Right ventricle myocardium superior (tissue), 1 donor: Measurements from ENCODE around the gene MGMT. TPM values are rescaled to one million over a fixed set of nuclear protein-coding genes. Genes with fewer than 3 reads are reported as not detected.

Source experiments
- ATAC-seq: fragments of 200-7000 bp; cut with Tn5 transposase; one replicate; pipeline ENCODE4 v1.9.1; 2020; ENCODE audit warnings: mild to moderate bottlenecking; ENCODE audit not compliant: poor library complexity
- DNase-seq: peaks from one replicate; pipeline ENCODE4 v3.0.0-alpha.2; 2020
- intact Hi-C: fragments of 100-400 bp; cut with DNase I; formaldehyde crosslinking; loops from one replicate; pipeline ENCODE4 v1.11.2; 2022
- total RNA-seq: library from RNA; stranded (reverse); fragmentation: NEBNext Ultra II Directional; extraction: Animal tissue kit (Norgen Biotek cat#: 25700); gene quantifications from one replicate; pipeline ENCODE4 v1.2.1, GENCODE V29; 2021
- donor health status: DM: no; HTN: yes; CAD: no; lungs with severe emphysema.

The MGMT gene
- total RNA-seq, 1 donor from 2014 or later: 16.6 TPM

DNA sequence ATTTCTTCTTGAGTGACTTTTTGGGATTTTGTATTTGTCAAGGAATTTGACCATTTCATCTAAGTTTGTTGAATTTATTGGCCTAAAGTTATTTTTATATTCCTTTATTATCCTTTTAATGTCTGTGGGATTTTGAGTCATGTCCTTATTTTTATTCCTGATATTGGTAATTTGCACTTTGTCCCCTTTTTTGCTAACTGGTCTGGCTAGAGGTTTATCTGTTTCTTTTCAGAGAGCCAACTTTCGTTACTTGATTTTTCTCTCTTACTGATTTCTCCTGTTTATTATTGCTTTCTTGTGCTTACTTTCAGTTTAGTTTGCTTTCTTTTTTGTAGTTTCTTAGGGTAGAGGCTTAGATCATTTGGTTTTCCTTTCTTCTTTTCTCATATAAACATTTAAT, 14.6 kb downstream of the MGMT start:
- no peak for DNase-seq
- no peak for ATAC-seq
- intact Hi-C loops: no loop called here

DNA sequence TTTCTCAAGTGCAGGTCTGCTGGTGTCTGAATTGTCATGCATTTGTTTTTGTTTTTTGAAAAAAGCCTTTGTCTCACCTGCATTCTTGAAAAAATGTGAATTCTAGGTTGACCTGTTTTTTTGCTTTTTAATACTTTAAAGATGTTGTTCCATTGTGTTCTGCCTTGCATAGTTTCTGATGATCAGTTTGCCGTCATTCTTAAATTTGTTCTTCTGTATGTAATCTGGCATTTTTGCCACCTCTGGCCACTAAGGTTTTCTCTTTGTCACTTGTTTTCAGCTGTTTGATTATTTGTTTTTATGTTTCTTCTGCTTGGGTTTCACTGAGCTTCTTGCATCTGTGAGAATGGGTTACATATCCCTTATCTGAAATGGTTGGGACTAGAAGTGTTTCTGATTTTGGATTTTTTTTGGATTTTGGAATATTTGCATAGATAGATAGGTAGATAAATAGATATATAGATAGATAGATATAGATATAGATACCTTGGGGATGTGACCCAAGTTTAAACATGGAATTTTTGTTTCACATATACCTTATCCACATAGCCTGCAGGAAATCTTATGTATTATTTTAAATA, 16.5 kb downstream of the MGMT start:
- intact Hi-C loops: no loop called here
- ATAC-seq (no peak), DNase-seq (no peak)

DNA sequence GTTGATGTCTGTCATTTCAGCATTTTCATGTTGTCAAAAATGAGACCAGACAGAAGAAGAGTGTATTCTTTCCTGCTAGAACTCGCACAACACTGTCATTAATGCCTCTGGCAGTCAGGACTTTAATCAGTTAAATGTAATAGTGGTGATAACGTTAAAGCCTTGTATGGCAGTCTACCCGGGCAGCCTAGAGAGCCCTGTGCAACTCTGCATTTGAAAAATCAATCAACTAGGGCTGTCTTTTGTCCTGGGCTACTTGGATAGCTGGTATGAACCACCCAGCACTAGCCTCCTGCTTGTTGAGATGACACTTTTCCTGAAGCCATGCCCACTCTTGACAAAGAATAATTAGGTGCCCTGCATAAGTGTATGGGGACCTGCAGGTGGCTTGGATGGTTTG, 19.8 kb downstream of the MGMT start:
- no peak for DNase-seq
- intact Hi-C loops: no loop called here

DNA sequence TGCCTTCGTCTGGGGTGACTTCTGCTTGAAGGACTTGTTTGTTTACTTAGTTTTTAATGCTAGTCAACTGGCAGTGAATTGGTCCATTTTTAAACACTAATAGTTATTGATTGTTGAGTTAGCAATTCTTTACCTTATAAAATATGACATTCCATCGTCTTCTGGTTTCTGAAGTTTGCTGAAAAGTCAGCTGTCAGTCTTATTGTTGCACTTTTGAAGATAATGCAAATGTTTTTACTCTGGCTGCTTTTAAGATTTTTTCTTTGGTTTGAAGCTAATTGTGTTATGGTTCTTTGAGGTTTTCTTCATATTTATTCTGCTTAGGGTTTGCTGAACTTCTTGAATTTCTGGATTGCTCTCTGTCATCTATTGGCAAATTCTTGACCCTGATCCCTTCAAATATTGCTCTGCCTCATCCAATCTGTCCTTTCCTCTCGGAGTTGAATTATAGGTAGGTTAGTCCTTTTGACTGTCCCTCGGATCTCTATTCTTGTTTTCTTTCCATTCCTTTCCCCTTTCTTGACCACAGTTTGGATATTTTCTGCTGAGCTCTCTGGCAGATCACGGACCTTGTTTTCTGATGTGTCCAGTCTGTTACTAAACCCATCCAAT, 24.2 kb downstream of the MGMT start:
- ATAC-seq (no peak), DNase-seq (no peak)
- intact Hi-C loops: no loop called here

More for the DNA sequence above, 19.8 kb downstream of the MGMT start:
- ATAC-seq: no peak

DNA sequence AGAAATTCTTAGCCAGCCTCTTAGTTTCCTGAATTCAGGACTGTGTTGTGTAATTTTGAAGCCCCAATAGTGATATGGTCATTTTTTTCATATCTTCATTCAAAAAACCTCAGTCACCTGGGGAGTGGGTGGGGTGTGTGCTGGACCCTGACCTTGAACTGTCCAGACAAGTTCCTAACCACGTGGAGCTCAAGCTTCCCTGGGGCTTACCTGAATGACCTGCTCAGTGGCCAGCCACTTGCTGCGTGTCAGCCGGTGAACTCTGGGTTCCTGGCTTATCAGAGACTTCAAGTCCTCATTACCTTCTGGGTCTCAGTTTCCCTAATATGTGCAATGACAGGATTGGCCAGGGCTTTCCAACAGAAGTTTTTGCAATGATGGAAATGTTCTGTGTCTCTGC, 27.1 kb downstream of the MGMT start:
- intact Hi-C loops: no loop called here
- DNase-seq (no peak), ATAC-seq (no peak)

DNA sequence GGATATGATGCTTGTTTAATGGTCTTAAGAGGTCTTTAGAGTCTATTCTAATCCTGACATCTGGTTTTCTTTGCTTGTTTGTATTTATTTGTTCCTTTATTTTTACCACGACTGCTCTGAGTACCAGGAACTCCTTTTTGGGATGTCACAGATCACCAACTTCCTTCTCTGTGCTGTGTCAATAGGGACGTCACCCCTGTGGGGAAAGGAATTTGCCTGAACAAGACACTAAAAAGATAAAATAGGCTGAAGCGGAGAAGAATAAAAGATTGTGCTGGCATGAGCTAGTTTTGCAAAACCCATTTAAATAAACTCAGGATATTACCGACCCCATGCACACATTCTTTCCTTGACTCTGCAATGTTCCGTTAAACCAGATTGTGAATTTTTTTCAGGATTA, 27.7 kb downstream of the MGMT start:
- ATAC-seq: no peak
- intact Hi-C loops: no loop called here
- DNase-seq: no peak

DNA sequence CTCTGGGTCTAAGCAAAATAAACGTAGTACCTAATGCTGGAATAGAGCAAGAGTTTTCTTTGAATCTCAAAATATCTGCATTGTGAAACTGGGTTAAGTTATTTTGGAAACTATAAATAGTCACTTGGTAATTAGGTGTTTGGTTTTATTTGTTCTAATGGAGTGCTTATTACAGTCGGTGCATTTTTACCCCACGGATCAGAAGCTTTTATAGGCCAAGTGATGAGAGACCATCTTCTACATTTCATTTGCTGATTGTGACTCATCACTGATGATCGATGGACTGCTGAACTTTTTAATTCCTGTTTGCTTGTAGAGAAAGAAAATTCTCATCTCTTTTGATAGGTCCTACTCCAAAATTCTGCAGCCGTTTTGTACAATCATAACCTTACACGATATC, 28.2 kb downstream of the MGMT start:
- intact Hi-C loops: no loop called here
- no peak for DNase-seq
- no peak for ATAC-seq

DNA sequence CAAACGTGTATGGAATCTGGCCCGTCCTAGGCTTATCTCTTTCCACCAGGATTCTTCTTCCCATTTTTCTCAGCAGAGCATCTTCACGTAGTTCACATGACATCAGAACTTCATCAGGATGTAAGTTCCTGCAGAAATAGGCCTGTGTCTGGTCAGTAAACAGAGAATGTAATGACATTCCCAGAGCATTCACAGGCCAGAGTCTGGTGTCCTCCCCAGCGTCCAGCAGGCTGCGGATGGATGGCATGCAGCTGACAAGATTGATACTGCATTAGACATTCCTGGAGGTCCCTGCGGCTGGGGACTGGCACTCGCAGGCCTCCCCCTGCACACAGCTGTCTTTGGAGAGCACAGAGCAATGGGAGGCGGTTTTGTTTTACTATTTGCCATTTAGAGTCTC, 28.7 kb downstream of the MGMT start:
- no peak for ATAC-seq
- intact Hi-C loops: no loop called here
- DNase-seq: no peak

DNA sequence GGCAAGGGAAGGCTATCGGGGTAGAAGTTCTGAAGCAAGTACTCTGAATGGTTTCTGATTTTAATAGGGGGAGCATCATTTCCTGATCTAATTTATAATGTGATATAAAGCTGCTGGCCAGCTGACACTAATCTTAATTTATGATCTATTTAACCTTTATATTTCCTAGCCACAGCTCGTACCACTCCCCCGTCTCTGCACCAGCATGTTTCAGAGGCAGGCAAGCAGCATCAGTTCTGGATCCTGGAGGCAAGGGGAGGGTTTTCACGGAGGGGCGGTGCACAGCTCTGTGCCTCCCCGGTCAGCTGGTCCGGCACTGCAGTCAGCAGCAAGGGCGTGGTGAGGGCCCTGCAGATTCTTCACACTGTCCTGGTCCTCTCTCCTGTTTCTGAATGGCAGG, 30.0 kb downstream of the MGMT start:
- intact Hi-C loops: no loop called here
- ATAC-seq: no peak
- DNase-seq: no peak

DNA sequence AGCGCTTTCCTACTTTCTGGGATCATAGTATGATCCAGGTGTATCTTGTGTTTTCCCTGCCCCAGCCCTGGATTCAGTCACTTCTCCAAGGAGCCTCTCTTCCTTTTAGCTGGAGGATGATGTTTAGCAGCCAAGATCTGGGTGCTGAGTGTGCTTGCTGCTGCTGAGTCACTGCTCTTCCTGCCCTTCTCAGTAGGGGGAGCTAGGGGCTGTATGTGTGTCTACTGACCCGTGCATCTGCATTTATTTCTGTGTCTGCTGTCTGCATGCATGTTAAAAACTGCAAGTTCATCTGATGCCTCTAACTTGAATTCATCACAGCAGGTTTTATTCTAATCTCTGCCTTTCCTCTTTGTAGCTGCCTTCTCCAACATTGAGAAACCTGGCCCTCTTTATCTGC, 31.6 kb downstream of the MGMT start:
- no peak for DNase-seq
- intact Hi-C loops: no loop called here
- no peak for ATAC-seq

DNA sequence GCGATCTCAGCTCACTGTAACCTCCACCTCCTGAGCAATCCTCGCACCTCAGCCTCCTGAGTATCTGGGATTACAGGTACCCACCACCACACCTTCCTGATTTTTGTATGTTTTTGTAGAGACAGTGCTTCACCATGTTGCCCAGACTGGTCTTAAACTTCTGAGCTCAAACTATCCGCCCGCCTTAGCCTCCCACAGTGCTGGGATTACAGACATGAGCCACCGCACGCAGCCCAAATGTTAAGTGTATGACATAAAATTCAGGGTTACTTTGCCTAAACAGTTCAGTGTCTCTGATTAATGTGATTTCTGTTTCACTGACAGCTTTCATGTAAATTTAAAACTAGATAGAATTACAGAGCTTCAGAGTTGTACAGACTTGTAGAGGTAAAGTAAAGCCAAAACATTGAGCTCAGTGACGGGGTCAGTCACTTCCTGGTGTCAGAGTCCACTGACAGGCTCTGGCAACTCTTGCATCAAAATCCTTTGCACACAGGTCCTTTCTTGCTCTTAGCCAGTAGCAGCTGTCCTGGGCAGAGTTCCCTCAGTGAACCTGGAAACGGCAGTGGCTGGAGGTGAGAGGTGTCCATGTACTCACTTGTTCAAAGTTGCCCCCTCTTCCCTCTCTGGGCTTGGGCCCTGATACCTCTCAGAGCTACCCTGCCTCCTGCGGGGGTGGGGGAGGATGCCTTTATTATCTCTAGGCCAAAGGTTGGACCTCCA, 33.7 kb downstream of the MGMT start:
- ATAC-seq (no peak), DNase-seq (no peak)
- intact Hi-C loops: no loop called here

DNA sequence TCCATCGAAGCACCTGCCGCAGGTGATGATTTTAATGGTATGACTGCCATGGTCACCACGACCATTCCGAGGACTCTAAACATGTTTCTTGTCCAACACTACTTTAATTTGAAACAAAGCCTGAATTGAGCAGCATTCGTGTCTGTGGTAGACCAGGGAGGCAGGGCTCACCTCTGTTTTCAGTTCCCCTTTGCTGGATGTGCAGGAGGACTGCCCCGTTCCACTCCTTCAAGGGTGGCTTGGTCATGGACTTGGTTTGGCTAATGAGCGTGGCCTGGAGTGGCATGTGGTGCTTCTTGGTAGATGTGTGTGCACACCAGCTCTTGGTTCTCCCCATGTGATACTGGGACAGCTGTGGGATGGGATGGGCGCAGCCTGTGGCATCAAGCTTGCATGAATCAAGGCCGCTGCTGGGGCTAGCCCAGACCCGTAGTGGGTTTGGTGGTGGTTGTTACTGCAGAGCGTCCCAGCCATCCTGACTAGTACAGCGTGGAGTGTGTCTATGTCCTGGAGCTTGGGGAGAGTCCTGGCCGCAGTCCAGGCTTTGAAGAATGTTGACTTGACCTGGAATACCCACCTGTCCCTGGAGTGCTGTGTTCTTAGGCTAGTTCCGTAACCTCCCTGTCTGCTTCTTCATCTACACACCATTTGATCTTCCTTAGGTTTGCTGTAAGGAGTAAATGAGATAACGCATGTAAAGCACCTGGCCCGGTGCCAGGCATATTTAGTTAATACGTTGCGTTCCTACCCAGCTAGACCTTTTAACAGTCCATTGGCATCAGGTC, 34.8 kb downstream of the MGMT start:
- ATAC-seq (no peak), DNase-seq (no peak)
- intact Hi-C loops: no loop called here

DNA sequence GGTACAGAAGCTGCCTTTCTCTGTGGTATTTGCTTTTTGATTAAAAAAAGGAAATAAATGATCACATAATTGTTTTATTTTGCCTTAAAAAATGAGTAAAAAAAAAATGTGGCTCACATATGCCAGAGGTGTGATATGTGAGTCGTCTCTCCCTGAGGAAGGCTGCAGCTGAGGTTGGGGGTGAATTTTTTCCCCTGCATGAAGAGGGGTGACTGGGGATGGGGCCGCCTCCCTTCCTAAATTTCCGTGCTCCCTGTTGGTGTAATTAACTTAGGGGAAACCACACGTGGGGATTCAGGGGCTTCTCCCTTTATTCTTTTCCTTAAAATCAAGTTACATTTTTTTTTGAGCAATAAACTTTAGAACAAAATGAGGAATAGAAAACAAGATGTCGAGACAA, 35.4 kb downstream of the MGMT start:
- intact Hi-C loops: no loop called here
- no peak for ATAC-seq
- no peak for DNase-seq

DNA sequence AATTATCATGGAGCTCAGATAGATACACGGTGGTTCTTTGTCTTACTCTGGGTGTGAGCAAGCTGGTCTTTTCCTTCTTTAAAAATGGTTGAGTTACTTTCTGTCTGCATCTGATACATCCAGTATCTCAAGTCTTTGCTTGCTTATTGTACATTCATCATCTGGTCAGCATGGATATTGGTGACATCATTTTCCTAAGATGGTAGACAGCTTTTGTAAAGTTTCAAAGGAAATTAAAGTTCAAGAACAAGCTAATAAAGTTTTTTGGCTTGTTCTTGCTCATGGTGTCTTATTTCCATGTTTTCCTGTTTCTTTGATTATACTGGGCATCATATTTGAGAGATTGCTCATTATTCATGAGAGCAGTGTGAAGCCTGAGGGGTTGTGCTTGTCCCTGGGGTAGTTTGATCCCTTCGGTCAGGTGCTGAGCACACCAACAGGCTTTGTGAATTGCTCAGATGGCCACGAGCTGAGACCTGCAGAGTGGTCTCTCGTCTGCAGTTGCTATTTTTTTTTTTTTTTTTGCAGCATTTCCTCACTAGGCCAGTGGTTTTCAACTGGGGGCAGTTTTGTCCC, 38.5 kb downstream of the MGMT start:
- intact Hi-C loops: no loop called here
- DNase-seq (no peak), ATAC-seq (no peak)

DNA sequence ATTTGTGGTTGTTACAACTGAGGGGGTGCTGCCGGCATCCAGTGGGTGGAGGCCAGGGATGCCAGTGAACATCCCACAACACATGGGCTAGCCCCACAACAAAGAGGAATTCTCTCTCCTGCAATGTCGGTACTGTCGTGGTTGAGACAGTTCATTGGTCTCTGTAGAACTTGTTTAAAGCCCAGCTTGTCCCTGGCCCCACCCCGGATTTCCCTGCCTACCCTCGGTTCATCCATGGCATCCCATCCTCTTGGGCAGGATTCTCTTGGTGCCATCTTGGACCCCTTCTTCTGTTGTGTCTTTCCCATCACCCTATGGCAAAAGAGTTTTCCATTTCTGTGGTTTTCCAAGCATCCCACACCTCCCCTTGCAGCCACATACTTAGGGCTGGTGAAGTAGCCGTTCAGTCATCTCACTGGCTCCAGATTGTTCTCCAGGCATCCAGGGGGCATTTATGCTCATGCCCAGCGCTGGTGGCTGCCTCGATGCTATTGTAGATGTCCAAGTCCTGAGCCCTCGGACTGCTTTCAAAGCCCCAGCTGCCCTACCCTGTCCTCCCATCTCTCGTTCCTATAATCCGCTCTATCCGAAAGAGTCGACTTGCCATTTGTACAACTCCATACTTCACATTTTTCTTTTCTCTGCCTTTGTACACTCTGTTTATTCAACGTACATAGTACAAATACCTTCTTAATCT, 39.2 kb downstream of the MGMT start:
- DNase-seq (no peak), ATAC-seq (no peak)
- intact Hi-C loops: no loop called here

DNA sequence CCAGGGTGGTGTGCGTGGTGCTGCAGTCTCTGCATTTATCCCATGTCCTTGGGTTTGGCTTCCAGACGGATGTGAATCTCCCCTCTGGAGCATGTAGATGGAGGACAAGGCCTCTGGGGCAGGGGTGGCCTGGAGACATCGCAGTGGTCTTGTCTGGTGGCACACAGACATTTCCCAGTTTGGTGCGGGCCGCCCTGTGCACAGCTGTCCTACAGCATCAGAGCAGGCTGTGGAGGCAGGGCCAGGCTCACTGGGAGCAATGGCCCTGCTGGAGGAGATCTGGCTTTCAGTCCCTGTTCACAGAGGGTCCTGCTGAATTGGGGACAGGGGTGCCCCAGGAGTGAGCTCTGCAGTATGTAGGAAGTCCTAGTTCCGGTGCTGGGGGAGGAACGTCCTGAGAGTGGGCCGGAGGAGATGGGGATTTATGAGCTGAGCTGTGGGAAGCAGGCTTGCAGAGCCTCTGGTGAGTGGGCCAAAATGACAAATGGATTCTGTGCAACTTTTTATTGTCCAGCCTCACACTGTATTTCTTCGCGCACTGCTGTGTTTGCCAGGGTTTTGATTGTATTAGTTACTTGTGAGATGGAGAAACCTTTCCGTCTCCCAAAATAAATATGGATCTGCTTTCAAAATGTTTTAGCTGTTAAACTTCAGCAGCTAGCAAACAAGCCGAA, 40.3 kb downstream of the MGMT start:
- ATAC-seq: no peak
- DNase-seq: no peak
- intact Hi-C loops: no loop called here

DNA sequence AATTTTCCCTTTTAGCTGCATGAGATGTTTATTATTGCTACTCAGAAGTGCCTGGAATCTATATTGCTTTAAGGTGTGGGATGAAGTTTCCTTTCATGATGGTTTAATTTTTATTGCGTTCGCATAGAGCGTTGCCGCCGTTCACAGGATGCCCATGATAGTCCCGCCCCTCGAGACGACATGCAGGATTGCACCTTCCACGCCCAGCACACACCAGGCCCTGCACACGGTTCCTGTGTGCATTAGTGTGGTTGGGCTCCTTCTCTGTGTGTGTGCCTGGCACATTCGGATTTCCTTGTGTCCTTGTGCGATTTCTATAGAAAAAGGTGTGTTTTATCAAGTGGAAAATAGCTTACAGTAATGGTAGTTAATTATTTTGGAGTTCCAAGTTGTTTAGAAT, 42.1 kb downstream of the MGMT start:
- ATAC-seq (no peak), DNase-seq (no peak)
- intact Hi-C loops: no loop called here

DNA sequence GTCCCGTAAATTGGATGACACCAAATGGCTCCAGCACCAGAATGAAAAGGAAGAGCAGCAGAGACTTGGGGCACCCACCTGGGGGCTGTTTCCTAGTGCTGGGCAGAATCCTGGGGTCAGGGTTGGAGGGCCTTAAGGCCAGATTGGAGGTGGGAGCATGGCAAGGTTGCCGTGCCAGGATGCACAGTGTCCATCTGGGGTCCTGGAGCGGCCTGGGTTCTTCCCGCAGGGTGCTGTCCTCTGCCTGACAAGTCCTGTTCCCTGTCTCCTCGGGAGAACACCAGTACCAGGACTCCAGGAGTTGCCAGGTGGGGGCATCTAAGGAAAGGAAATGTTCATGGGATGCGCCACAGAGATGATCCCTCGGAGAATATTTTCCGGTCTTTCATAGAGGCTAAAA, 42.8 kb downstream of the MGMT start:
- DNase-seq: no peak
- intact Hi-C loops: no loop called here
- ATAC-seq: no peak
